Loucy (cell line): Measurements from ENCODE around the gene ANP32B.

ENCODE experiments used
- EZH2phosphoT487 ChIP-seq: fragments of 200-600 bp; IDR thresholded peaks from 2 replicates; pipeline ENCODE4 v1.6.1; 2018; ENCODE audit warnings: antibody characterized with exemption, mild to moderate bottlenecking, moderate library complexity, borderline replicate concordance
- TF ChIP-seq, protein P1 (sequence below): fragments of 200-600 bp; sonication (generic); conservative IDR thresholded peaks from 2 replicates; pipeline ENCODE4 v1.5.1; 2014; ENCODE audit warnings: mild to moderate bottlenecking, antibody characterized with exemption, low read length

DNA sequence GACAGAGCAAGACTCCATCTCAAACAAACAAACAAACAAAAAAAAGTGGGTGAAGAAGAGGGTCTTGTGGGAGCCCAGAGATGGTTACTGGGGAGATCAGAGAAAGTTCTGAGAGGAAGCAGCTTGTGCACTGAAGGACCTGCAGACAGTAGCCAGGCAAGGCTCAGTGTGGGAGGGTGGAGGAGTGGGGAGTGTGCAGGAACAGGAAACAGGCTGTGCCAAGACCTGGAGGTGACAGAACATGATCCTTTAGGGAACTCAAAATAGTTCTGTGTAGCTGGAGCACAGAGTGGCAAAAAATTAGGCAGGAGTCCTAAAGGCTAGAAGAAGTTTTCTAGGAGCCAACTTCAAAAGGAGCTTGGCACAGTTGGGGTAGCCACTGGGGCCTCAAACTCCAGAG, 54.2 kb downstream of the ANP32B start:
- no peak for TF ChIP-seq EZH2phosphoT487
- TF ChIP-seq, protein P1, sequence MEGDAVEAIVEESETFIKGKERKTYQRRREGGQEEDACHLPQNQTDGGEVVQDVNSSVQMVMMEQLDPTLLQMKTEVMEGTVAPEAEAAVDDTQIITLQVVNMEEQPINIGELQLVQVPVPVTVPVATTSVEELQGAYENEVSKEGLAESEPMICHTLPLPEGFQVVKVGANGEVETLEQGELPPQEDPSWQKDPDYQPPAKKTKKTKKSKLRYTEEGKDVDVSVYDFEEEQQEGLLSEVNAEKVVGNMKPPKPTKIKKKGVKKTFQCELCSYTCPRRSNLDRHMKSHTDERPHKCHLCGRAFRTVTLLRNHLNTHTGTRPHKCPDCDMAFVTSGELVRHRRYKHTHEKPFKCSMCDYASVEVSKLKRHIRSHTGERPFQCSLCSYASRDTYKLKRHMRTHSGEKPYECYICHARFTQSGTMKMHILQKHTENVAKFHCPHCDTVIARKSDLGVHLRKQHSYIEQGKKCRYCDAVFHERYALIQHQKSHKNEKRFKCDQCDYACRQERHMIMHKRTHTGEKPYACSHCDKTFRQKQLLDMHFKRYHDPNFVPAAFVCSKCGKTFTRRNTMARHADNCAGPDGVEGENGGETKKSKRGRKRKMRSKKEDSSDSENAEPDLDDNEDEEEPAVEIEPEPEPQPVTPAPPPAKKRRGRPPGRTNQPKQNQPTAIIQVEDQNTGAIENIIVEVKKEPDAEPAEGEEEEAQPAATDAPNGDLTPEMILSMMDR: no peak
